Activated B cell treated with CpG ODN at 0.5 μM for 24 hours (primary cell): ENCODE data around the gene CCL3. TPM values are rescaled to one million over a fixed set of nuclear protein-coding genes. Genes with fewer than 3 reads are reported as not detected.
"Not testable (repeated sequence)": the region's sequence is repeated elsewhere in the genome, so short reads cannot be mapped to it uniquely, and the experiment has no call there.

ENCODE experiments used
- ATAC-seq: fragments of 200-7000 bp; cut with Tn5 transposase; one replicate; pipeline ENCODE4 v1.10.0; 2021; ENCODE audit warnings: low read depth, mild to moderate bottlenecking, moderate library complexity
- CTCF ChIA-PET: fragments of 350-600 bp; sonication (Branson Sonifier 250); formaldehyde crosslinking; loops from one replicate; lab custom pipeline; 2021; ENCODE audit warnings: antibody characterized with exemption; lab: Charles Lee
- POLR2A ChIA-PET: fragments of 350-600 bp; sonication (Branson Sonifier 250); formaldehyde crosslinking; loops from one replicate; lab custom pipeline; 2021; ENCODE audit warnings: antibody characterized with exemption; lab: Charles Lee
- DNase-seq: peaks from one replicate; pipeline ENCODE4 v3.0.0; 2022
- H3K27ac Mint-ChIP-seq: one replicate; pipeline ENCODE4 v1.8.0; 2020; ENCODE audit warnings: mixed read lengths
- H3K27me3 Mint-ChIP-seq: one replicate; pipeline ENCODE4 v1.8.0; 2021; ENCODE audit warnings: mixed read lengths
- H3K36me3 Mint-ChIP-seq: one replicate; pipeline ENCODE4 v1.8.0; 2021; ENCODE audit warnings: low read depth, mixed read lengths
- H3K4me1 Mint-ChIP-seq: one replicate; pipeline ENCODE4 v1.8.0; 2021; ENCODE audit warnings: mixed read lengths
- H3K4me3 Mint-ChIP-seq: one replicate; pipeline ENCODE4 v1.8.0; 2020; ENCODE audit warnings: mild to moderate bottlenecking, mixed read lengths
- H3K9me3 Mint-ChIP-seq: one replicate; pipeline ENCODE4 v1.8.0; 2020; ENCODE audit warnings: mixed read lengths
- CTCF ChIP-seq: fragments of 200-600 bp; IDR thresholded peaks from one replicate; pipeline ENCODE4 v1.8.0; 2022; ENCODE audit warnings: antibody characterized with exemption, mild to moderate bottlenecking
- intact Hi-C: fragments of 100-400 bp; cut with micrococcal nuclease; formaldehyde crosslinking; loops from one replicate; pipeline ENCODE4 v1.15.1; 2024
- total RNA-seq: library from RNA; stranded (reverse); gene quantifications from 2 replicates; pipeline ENCODE4 v1.2.3, GENCODE V29; 2022

The CCL3 gene
- total RNA-seq, 1 donor from 2014 or later = 74.5 TPM

- DNase-seq (no peak), ATAC-seq (no peak)
- no peak overlapping the region for H3K4me3 Mint-ChIP-seq
- peaks cover 9% of the 10 kb centered on the region for H3K9me3 Mint-ChIP-seq
- TF ChIP-seq CTCF = no peak
- no peak overlapping the region for H3K27ac Mint-ChIP-seq
- intact Hi-C loops = loop anchor here (1.0 kb wide), 2 partner anchors 10 to 13 kb away; no protein-coding TSS in a partner anchor
- POLR2A ChIA-PET = interaction anchor here (1.0 to 1.9 kb wide), 3 partner anchors 10 to 15 kb away, joined by 3 to 10 read pairs (median 3); no protein-coding TSS in a partner anchor
- peaks cover 25% of the 10 kb centered on the region for H3K4me1 Mint-ChIP-seq
- no peaks in the 10 kb centered on the region for H3K36me3 Mint-ChIP-seq
- CTCF ChIA-PET = interaction anchor here (0.5 to 1.7 kb wide), 4 partner anchors 29 to 136 kb away, joined by 3 to 6 read pairs (median 3); no protein-coding TSS in a partner anchor
- peaks cover 12% of the 10 kb centered on the region for H3K27me3 Mint-ChIP-seq
Observed at GRCh38 chr17:36117505-36118382, 27.8 kb upstream of the CCL3 start.

GRCh38 chr17:36115649-36115977 is 25.7 kb upstream of the CCL3 start:
- POLR2A ChIA-PET, H3K4me3 Mint-ChIP-seq, DNase-seq, CTCF ChIA-PET, ATAC-seq, H3K36me3 Mint-ChIP-seq, H3K27ac Mint-ChIP-seq, intact Hi-C loops: not testable (repeated sequence)
- Mint-ChIP-seq H3K9me3 (peaks cover 22% of the 10 kb centered on the region), H3K4me1 (peaks cover 31% of the 10 kb centered on the region), H3K27me3 (peaks cover 11% of the 10 kb centered on the region)

GRCh38 chr17:36114971-36115648 is 25.2 kb upstream of the CCL3 start:
- ATAC-seq, POLR2A ChIA-PET, CTCF ChIA-PET, intact Hi-C loops, H3K36me3 Mint-ChIP-seq, H3K4me3 Mint-ChIP-seq, H3K27ac Mint-ChIP-seq, H3K27me3 Mint-ChIP-seq, DNase-seq: not testable (repeated sequence)
- Mint-ChIP-seq H3K4me1 (peaks cover 36% of the 10 kb centered on the region), H3K9me3 (peaks cover 22% of the 10 kb centered on the region)

GRCh38 chr17:36113131-36113530 is 23.2 kb upstream of the CCL3 start:
- intact Hi-C loops, H3K27me3 Mint-ChIP-seq, H3K4me3 Mint-ChIP-seq, H3K36me3 Mint-ChIP-seq, DNase-seq, CTCF ChIA-PET, ATAC-seq, H3K27ac Mint-ChIP-seq, POLR2A ChIA-PET: not testable (repeated sequence)
- Mint-ChIP-seq H3K4me1 (peaks cover 26% of the 10 kb centered on the region), H3K9me3 (peaks cover 22% of the 10 kb centered on the region)

GRCh38 chr17:36112572-36112971 is 22.6 kb upstream of the CCL3 start:
- Mint-ChIP-seq H3K4me3 (no peak overlapping the region), H3K4me1 (peaks cover 21% of the 10 kb centered on the region), H3K27me3 (peaks cover 3% of the 10 kb centered on the region), H3K27ac (no peak overlapping the region), H3K9me3 (peaks cover 22% of the 10 kb centered on the region), H3K36me3 (no peaks in the 10 kb centered on the region)
- ChIA-PET POLR2A (no interaction called here), CTCF (no interaction called here)
- TF ChIP-seq CTCF = no peak
- intact Hi-C loops = no loop called here
- ATAC-seq = no peak
- DNase-seq = no peak

- H3K9me3 Mint-ChIP-seq = peaks cover 22% of the 10 kb centered on the region
Observed at GRCh38 chr17:36111068-36111490, 21.1 kb upstream of the CCL3 start.

GRCh38 chr17:36108265-36108664 is 18.3 kb upstream of the CCL3 start:
- H3K27ac Mint-ChIP-seq, intact Hi-C loops, H3K4me3 Mint-ChIP-seq, POLR2A ChIA-PET, H3K27me3 Mint-ChIP-seq, DNase-seq, CTCF ChIA-PET, ATAC-seq: not testable (repeated sequence)
- peaks cover 40% of the 10 kb centered on the region for H3K4me1 Mint-ChIP-seq
- H3K9me3 Mint-ChIP-seq = peaks cover 17% of the 10 kb centered on the region
- H3K36me3 Mint-ChIP-seq = peaks cover 11% of the 10 kb centered on the region

More at GRCh38 chr17:36111068-36111490, 21.1 kb upstream of the CCL3 start:
- Mint-ChIP-seq H3K27me3 (peaks cover 3% of the 10 kb centered on the region), H3K36me3 (no peaks in the 10 kb centered on the region), H3K4me3 (no peak overlapping the region), H3K4me1 (peaks cover 20% of the 10 kb centered on the region), H3K27ac (peak overlapping the region; percentile 43)
- no peak for TF ChIP-seq CTCF
- ChIA-PET CTCF (no interaction called here), POLR2A (interaction anchor here (1.0 kb wide), 1 partner anchor 21 kb away, joined by 3 read pairs; the partner anchor contains the start of gene CCL3)
- DNase-seq (no peak), ATAC-seq (no peak)
- intact Hi-C loops = loop anchor here (2.0 kb wide), 1 partner anchor 22 kb away; no protein-coding TSS in a partner anchor
